H9 (cell line): ENCODE data around the gene NLN. TPM values are rescaled to one million over a fixed set of nuclear protein-coding genes. Genes with fewer than 3 reads are reported as not detected.

Experiments used
- DNase-seq: peaks from one replicate; pipeline ENCODE4 v3.0.0-alpha.2; 2017
- H2AFZ ChIP-seq: one replicate; pipeline ENCODE4 v1.6.1; 2013; ENCODE audit warnings: mild to moderate bottlenecking, low read length, control low read depth, moderate library complexity
- H2AK5ac ChIP-seq: 2 replicates; pipeline ENCODE4 v1.6.1; 2013; ENCODE audit warnings: low read length, control low read depth, mixed read lengths; ENCODE audit not compliant: insufficient read length
- H2BK120ac ChIP-seq: one replicate; pipeline ENCODE4 v1.6.1; 2013; ENCODE audit warnings: low read depth, mild to moderate bottlenecking, low read length, control low read depth, inconsistent platforms; ENCODE audit not compliant: poor library complexity, severe bottlenecking
- H2BK12ac ChIP-seq: 2 replicates; pipeline ENCODE4 v1.6.1; 2013; ENCODE audit warnings: low read length, control low read depth, mixed read lengths, low read depth; ENCODE audit not compliant: insufficient read length
- H2BK15ac ChIP-seq: 2 replicates; pipeline ENCODE4 v1.6.1; 2013; ENCODE audit warnings: low read depth, low read length, control low read depth
- H2BK20ac ChIP-seq: one replicate; pipeline ENCODE4 v1.6.1; 2013; ENCODE audit warnings: low read depth, mild to moderate bottlenecking, low read length, control low read depth, inconsistent platforms; ENCODE audit not compliant: poor library complexity, severe bottlenecking
- H2BK5ac ChIP-seq: 2 replicates; pipeline ENCODE4 v1.6.1; 2013; ENCODE audit warnings: low read length, control low read depth, mixed read lengths; ENCODE audit not compliant: insufficient read length
- H3K14ac ChIP-seq: 2 replicates; pipeline ENCODE4 v1.6.1; 2013; ENCODE audit warnings: low read length, control low read depth; ENCODE audit not compliant: insufficient read depth
- H3K18ac ChIP-seq: 2 replicates; pipeline ENCODE4 v1.6.1; 2013; ENCODE audit warnings: low read depth, mild to moderate bottlenecking, mixed read lengths, low read length, control low read depth; ENCODE audit not compliant: insufficient read length
- H3K23ac ChIP-seq: 2 replicates; pipeline ENCODE4 v1.6.1; 2013; ENCODE audit warnings: low read length, control low read depth, mixed read lengths, low read depth; ENCODE audit not compliant: insufficient read length
- H3K23me2 ChIP-seq: 2 replicates; pipeline ENCODE4 v1.6.1; 2013; ENCODE audit warnings: low read depth, mild to moderate bottlenecking, mixed read lengths, low read length, control low read depth; ENCODE audit not compliant: insufficient read length, poor library complexity, severe bottlenecking
- H3K27ac ChIP-seq: 2 replicates; pipeline ENCODE4 v1.5.1; 2013; ENCODE audit warnings: low read length, control low read depth, mixed read lengths, low read depth; ENCODE audit not compliant: insufficient read length
- H3K27me3 ChIP-seq: 2 replicates; pipeline ENCODE4 v1.6.1; 2013; ENCODE audit warnings: low read length, control low read depth, inconsistent platforms; ENCODE audit not compliant: insufficient read depth
- H3K4ac ChIP-seq: 2 replicates; pipeline ENCODE4 v1.6.1; 2013; ENCODE audit warnings: low read depth, mild to moderate bottlenecking, control low read depth, inconsistent platforms, low read length, moderate library complexity
- H3K4me1 ChIP-seq: 2 replicates; pipeline ENCODE4 v1.6.1; 2013; ENCODE audit warnings: low read length, control low read depth, inconsistent platforms; ENCODE audit not compliant: insufficient read depth
- H3K4me2 ChIP-seq: 2 replicates; pipeline ENCODE4 v1.6.1; 2013; ENCODE audit warnings: low read length, control low read depth, mixed read lengths; ENCODE audit not compliant: insufficient read length, insufficient read depth
- H3K56ac ChIP-seq: 2 replicates; pipeline ENCODE4 v1.6.1; 2013; ENCODE audit warnings: low read depth, mild to moderate bottlenecking, mixed read lengths, low read length, control low read depth; ENCODE audit not compliant: insufficient read length
- H3K79me1 ChIP-seq: 2 replicates; pipeline ENCODE4 v1.6.1; 2013; ENCODE audit warnings: low read depth, mild to moderate bottlenecking, moderate library complexity, low read length, control low read depth, inconsistent platforms; ENCODE audit not compliant: insufficient read depth, poor library complexity, severe bottlenecking
- H3K79me2 ChIP-seq: 2 replicates; pipeline ENCODE4 v1.6.1; 2013; ENCODE audit warnings: low read length, control low read depth, inconsistent platforms; ENCODE audit not compliant: insufficient read depth
- H3K9ac ChIP-seq: 2 replicates; pipeline ENCODE4 v1.6.1; 2013; ENCODE audit warnings: low read length, control low read depth, mixed read lengths; ENCODE audit not compliant: insufficient read length; ENCODE audit errors: extremely low read depth
- H3K9me3 ChIP-seq: one replicate; pipeline ENCODE4 v1.6.1; 2013; ENCODE audit warnings: low read depth, low read length, inconsistent platforms; ENCODE audit not compliant: control insufficient read depth
- H3T11ph ChIP-seq: one replicate; pipeline ENCODE4 v1.6.1; 2013; ENCODE audit warnings: mild to moderate bottlenecking, low read length, control low read depth, inconsistent platforms
- H4K20me1 ChIP-seq: one replicate; pipeline ENCODE4 v1.6.1; 2013; ENCODE audit not compliant: control insufficient read depth, insufficient read length, insufficient read depth
- H4K5ac ChIP-seq: 2 replicates; pipeline ENCODE4 v1.6.1; 2013; ENCODE audit warnings: low read depth, mild to moderate bottlenecking, mixed read lengths, low read length, control low read depth; ENCODE audit not compliant: insufficient read length
- H4K8ac ChIP-seq: replicated peaks from 2 replicates; pipeline ENCODE4 v1.6.1; 2013; ENCODE audit warnings: low read length, control low read depth, mixed read lengths, low read depth; ENCODE audit not compliant: insufficient read length
- H4K91ac ChIP-seq: 2 replicates; pipeline ENCODE4 v1.6.1; 2013; ENCODE audit warnings: low read depth, mild to moderate bottlenecking, moderate library complexity, mixed read lengths, low read length, control low read depth; ENCODE audit not compliant: insufficient read length
- H3K27ac Mint-ChIP-seq, 3 experiments: 2 replicates in 2 of 3; 3 replicates in 1 of 3; pipeline ENCODE4 v1.8.0; 2020 to 2021; ENCODE audit warnings: mixed read lengths in 3 of 3, mild to moderate bottlenecking in 1 of 3, moderate library complexity in 1 of 3
- H3K27me3 Mint-ChIP-seq: 2 replicates; pipeline ENCODE4 v1.8.0; 2021; ENCODE audit warnings: low read depth, mild to moderate bottlenecking, moderate library complexity, mixed read lengths
- H3K36me3 Mint-ChIP-seq, 3 experiments: 2 replicates in 2 of 3; 3 replicates in 1 of 3; pipeline ENCODE4 v1.8.0; 2020 to 2021; ENCODE audit warnings: low read depth in 3 of 3, mixed read lengths in 3 of 3; ENCODE audit not compliant: insufficient read depth in 1 of 3
- H3K4me1 Mint-ChIP-seq, 2 experiments: 2 replicates each; pipeline ENCODE4 v1.8.0; 2020; ENCODE audit warnings: mixed read lengths in 2 of 2
- H3K4me3 Mint-ChIP-seq, 2 experiments: 2 replicates in 1 of 2; 3 replicates in 1 of 2; pipeline ENCODE4 v1.8.0; 2020 to 2021; ENCODE audit warnings: mild to moderate bottlenecking in 2 of 2, mixed read lengths in 2 of 2, moderate library complexity in 1 of 2
- H3K9me3 Mint-ChIP-seq, 2 experiments: 2 replicates in 1 of 2; 3 replicates in 1 of 2; pipeline ENCODE4 v1.8.0; 2020; ENCODE audit warnings: mild to moderate bottlenecking in 2 of 2, mixed read lengths in 2 of 2, moderate library complexity in 1 of 2
- WGBS: extraction: QIAGEN DNeasy Blood & Tissue Kit; methylation state at CpG from one replicate; pipeline ENCODE4 v1.1.7; 2013; ENCODE audit warnings: missing lambda C conversion rate, low lambda C conversion rate, mixed read lengths; ENCODE audit not compliant: insufficient read length; ENCODE audit errors: extremely low coverage; 5-methylcytosine and 5-hydroxymethylcytosine counted together
- total RNA-seq: library from RNA; stranded (reverse); gene quantifications from 2 replicates; pipeline ENCODE4 v1.2.1, GENCODE V29; 2021
- TF ChIP-seq, protein P1 (sequence below): fragments of 200-600 bp; sonication (generic); conservative IDR thresholded peaks from 3 replicates; pipeline ENCODE4 v1.8.0; 2021; ENCODE audit warnings: antibody characterized with exemption, mild to moderate bottlenecking

NLN gene
- total RNA-seq, 1 experiment from 2014 or later = 137 TPM

GRCh38 chr5:65825408-65826328, 103.7 kb downstream of the NLN start:
- Histone ChIP-seq H3K9ac (no peak overlapping the region), H4K5ac (no peak overlapping the region), H3K4me1 (no peaks in the 10 kb centered on the region), H3K56ac (no peak overlapping the region), H4K8ac (no peak overlapping the region), H3K27ac (no peak overlapping the region), H2AFZ (no peak overlapping the region), H3K79me1 (no peaks in the 10 kb centered on the region), H3K4me2 (no peak overlapping the region), H4K20me1 (no peaks in the 10 kb centered on the region), H3K4ac (no peak overlapping the region), H3K23me2 (no peaks in the 10 kb centered on the region), H3K23ac (no peak overlapping the region), H2BK5ac (no peak overlapping the region), H3K9me3 (no peaks in the 10 kb centered on the region), H2BK120ac (no peak overlapping the region), H3K14ac (no peak overlapping the region), H2AK5ac (no peak overlapping the region), H2BK12ac (no peak overlapping the region), H3K79me2 (no peaks in the 10 kb centered on the region), H3T11ph (no peak overlapping the region), H3K27me3 (no peaks in the 10 kb centered on the region), H2BK20ac (no peak overlapping the region), H4K91ac (no peak overlapping the region), H3K18ac (no peak overlapping the region), H2BK15ac (no peak overlapping the region)
- no peaks in the 10 kb centered on the region for H3K27me3 Mint-ChIP-seq
- no peak for DNase-seq
- peaks cover 10 to 30% (median 27%) of the 10 kb centered on the region in 3 experiments for H3K36me3 Mint-ChIP-seq
- 0 out of 7 replicates have a peak overlapping the region, but pooled peaks of 1 of the 3 experiments have one; percentile 57 for H3K27ac Mint-ChIP-seq
- no peak overlapping the region for H3K4me3 Mint-ChIP-seq
- H3K9me3 Mint-ChIP-seq = no peaks in the 10 kb centered on the region
- TF ChIP-seq, protein P1, sequence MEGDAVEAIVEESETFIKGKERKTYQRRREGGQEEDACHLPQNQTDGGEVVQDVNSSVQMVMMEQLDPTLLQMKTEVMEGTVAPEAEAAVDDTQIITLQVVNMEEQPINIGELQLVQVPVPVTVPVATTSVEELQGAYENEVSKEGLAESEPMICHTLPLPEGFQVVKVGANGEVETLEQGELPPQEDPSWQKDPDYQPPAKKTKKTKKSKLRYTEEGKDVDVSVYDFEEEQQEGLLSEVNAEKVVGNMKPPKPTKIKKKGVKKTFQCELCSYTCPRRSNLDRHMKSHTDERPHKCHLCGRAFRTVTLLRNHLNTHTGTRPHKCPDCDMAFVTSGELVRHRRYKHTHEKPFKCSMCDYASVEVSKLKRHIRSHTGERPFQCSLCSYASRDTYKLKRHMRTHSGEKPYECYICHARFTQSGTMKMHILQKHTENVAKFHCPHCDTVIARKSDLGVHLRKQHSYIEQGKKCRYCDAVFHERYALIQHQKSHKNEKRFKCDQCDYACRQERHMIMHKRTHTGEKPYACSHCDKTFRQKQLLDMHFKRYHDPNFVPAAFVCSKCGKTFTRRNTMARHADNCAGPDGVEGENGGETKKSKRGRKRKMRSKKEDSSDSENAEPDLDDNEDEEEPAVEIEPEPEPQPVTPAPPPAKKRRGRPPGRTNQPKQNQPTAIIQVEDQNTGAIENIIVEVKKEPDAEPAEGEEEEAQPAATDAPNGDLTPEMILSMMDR = no peak
- no CpG with 5 or more reads among the region's 5 CpGs for WGBS
- peaks cover 0 to 2% of the 10 kb centered on the region in 2 experiments; a peak in 1 of 4 replicates for H3K4me1 Mint-ChIP-seq
